ENCODE measurements around the gene ALDH3B1. TPM values are rescaled to one million over a fixed set of nuclear protein-coding genes. Genes with fewer than 3 reads are reported as not detected.

ALDH3B1 gene
- total RNA-seq, 1 experiment from 2014 or later, result 28.1 TPM

- Histone ChIP-seq H3K4me2 (ENCODE audit: low read length) (no peak overlapping the region), H3K9ac (ENCODE audit: low read length) (no peak overlapping the region), H3F3A (ENCODE audit: low read length, unreplicated experiment) (no peaks in the 10 kb centered on the region), H3K9me3 (ENCODE audit: low read length) (no peaks in the 10 kb centered on the region), H3K27ac (ENCODE audit: low read length) (no peak overlapping the region), H3K4me1 (ENCODE audit: insufficient read depth, low read length) (no peaks in the 10 kb centered on the region), H3K36me3 (ENCODE audit: low read depth, low read length) (peaks cover 42% of the 10 kb centered on the region), H3K9me2 (replicated peaks; ENCODE audit: low read length) (no peaks in the 10 kb centered on the region), H4K20me1 (ENCODE audit: low read length) (no peaks in the 10 kb centered on the region), H3K79me2 (ENCODE audit: low read length) (no peaks in the 10 kb centered on the region), H3K27me3 (ENCODE audit: low read length) (no peaks in the 10 kb centered on the region), H2AFZ (ENCODE audit: low read length) (no peak overlapping the region), H3K4me3 (ENCODE audit: low read length) (no peak overlapping the region)
- ATAC-seq, result no peak
- CTCF ChIA-PET, result no interaction called here
- intact Hi-C loops (cut with micrococcal nuclease), result no loop called here
- no peak for TF ChIP-seq CTCF (conservative IDR thresholded peaks at IDR 0.05; ENCODE audit: low read depth, low read length)
- TF ChIP-seq EZH2phosphoT487 (IDR thresholded peaks at IDR 0.05; ENCODE audit: borderline replicate concordance, low read length), result no peak
- TF ChIP-seq EZH2 (IDR thresholded peaks at IDR 0.05; ENCODE audit: low read length, unreplicated experiment), result no peak
- no TSS peak for BruUV-seq (replicated peaks)
- POLR2A ChIA-PET (ENCODE audit: unreplicated experiment), result no interaction called here
- DNase-seq, result no peak
Observed at GRCh38 chr11:68057807-68058206, 47.7 kb downstream of the ALDH3B1 start.

GRCh38 chr11:68061508-68061907 lies 51.4 kb downstream of the ALDH3B1 start:
- no peak overlapping the region for H3K4me2 ChIP-seq (ENCODE audit: low read length)
- no peaks in the 10 kb centered on the region for H3K9me2 ChIP-seq (replicated peaks; ENCODE audit: low read length)
- H3K79me2 ChIP-seq (ENCODE audit: low read length), result no peaks in the 10 kb centered on the region
- H3K9ac ChIP-seq (ENCODE audit: low read length), result no peak overlapping the region
- H3K36me3 ChIP-seq (ENCODE audit: low read depth, low read length), result peaks cover 69% of the 10 kb centered on the region
- intact Hi-C loops (cut with micrococcal nuclease), result no loop called here
- BruUV-seq (replicated peaks), result no TSS peak
- no peak overlapping the region for H2AFZ ChIP-seq (ENCODE audit: low read length)
- ChIA-PET CTCF (no interaction called here), POLR2A (ENCODE audit: unreplicated experiment) (no interaction called here)
- no peak for DNase-seq
- H3K4me3 ChIP-seq (ENCODE audit: low read length), result no peak overlapping the region
- no peak for ATAC-seq
- no peaks in the 10 kb centered on the region for H3K27me3 ChIP-seq (ENCODE audit: low read length)
- no peaks in the 10 kb centered on the region for H3K4me1 ChIP-seq (ENCODE audit: insufficient read depth, low read length)
- TF ChIP-seq CTCF (conservative IDR thresholded peaks at IDR 0.05; ENCODE audit: low read depth, low read length), result no peak
- no peak for TF ChIP-seq EZH2phosphoT487 (IDR thresholded peaks at IDR 0.05; ENCODE audit: borderline replicate concordance, low read length)
- TF ChIP-seq EZH2 (IDR thresholded peaks at IDR 0.05; ENCODE audit: low read length, unreplicated experiment), result no peak
- H3K27ac ChIP-seq (ENCODE audit: low read length), result no peak overlapping the region
- no peaks in the 10 kb centered on the region for H3F3A ChIP-seq (ENCODE audit: low read length, unreplicated experiment)
- no peaks in the 10 kb centered on the region for H4K20me1 ChIP-seq (ENCODE audit: low read length)
- no peaks in the 10 kb centered on the region for H3K9me3 ChIP-seq (ENCODE audit: low read length)

GRCh38 chr11:68064926-68065325 lies 54.8 kb downstream of the ALDH3B1 start:
- no peak overlapping the region for H3K9ac ChIP-seq (ENCODE audit: low read length)
- H3K79me2 ChIP-seq (ENCODE audit: low read length), result no peaks in the 10 kb centered on the region
- no peak for TF ChIP-seq CTCF (conservative IDR thresholded peaks at IDR 0.05; ENCODE audit: low read depth, low read length)
- no peak for TF ChIP-seq EZH2 (IDR thresholded peaks at IDR 0.05; ENCODE audit: low read length, unreplicated experiment)
- TF ChIP-seq EZH2phosphoT487 (IDR thresholded peaks at IDR 0.05; ENCODE audit: borderline replicate concordance, low read length), result no peak
- H3K4me2 ChIP-seq (ENCODE audit: low read length), result no peak overlapping the region
- no TSS peak for BruUV-seq (replicated peaks)
- no peaks in the 10 kb centered on the region for H3K27me3 ChIP-seq (ENCODE audit: low read length)
- DNase-seq, result no peak
- H3K9me3 ChIP-seq (ENCODE audit: low read length), result no peaks in the 10 kb centered on the region
- POLR2A ChIA-PET (ENCODE audit: unreplicated experiment), result no interaction called here
- no peaks in the 10 kb centered on the region for H3K4me1 ChIP-seq (ENCODE audit: insufficient read depth, low read length)
- no peaks in the 10 kb centered on the region for H3F3A ChIP-seq (ENCODE audit: low read length, unreplicated experiment)
- no peaks in the 10 kb centered on the region for H3K9me2 ChIP-seq (replicated peaks; ENCODE audit: low read length)
- H3K27ac ChIP-seq (ENCODE audit: low read length), result no peak overlapping the region
- CTCF ChIA-PET, result no interaction called here
- ATAC-seq, result no peak
- no peak overlapping the region for H2AFZ ChIP-seq (ENCODE audit: low read length)
- no peak overlapping the region for H3K4me3 ChIP-seq (ENCODE audit: low read length)
- peaks cover 82% of the 10 kb centered on the region for H3K36me3 ChIP-seq (ENCODE audit: low read depth, low read length)
- intact Hi-C loops (cut with micrococcal nuclease), result no loop called here
- H4K20me1 ChIP-seq (ENCODE audit: low read length), result 0 out of 2 replicates have a peak, but pooled peaks cover 4% of the 10 kb centered on the region

Measured in PC-3 (cell line).